Measurements from ENCODE around the gene PCDH9.

- TF ChIP-seq POLR2A (IDR thresholded peaks at IDR 0.05; ENCODE audit: low read depth, low read length) = no peak
- no peak for TF ChIP-seq POLR2AphosphoS5 (IDR thresholded peaks at IDR 0.05; ENCODE audit: low read depth, low read length)
Observed at GRCh38 chr13:66634384-66634783, 595.8 kb downstream of the PCDH9 start.
